Measurements from ENCODE around the gene DDX1.
"Not testable (repeated sequence)": the region's sequence is repeated elsewhere in the genome, so short reads cannot be mapped to it uniquely, and the experiment has no call there.

DDX1 gene

DNA sequence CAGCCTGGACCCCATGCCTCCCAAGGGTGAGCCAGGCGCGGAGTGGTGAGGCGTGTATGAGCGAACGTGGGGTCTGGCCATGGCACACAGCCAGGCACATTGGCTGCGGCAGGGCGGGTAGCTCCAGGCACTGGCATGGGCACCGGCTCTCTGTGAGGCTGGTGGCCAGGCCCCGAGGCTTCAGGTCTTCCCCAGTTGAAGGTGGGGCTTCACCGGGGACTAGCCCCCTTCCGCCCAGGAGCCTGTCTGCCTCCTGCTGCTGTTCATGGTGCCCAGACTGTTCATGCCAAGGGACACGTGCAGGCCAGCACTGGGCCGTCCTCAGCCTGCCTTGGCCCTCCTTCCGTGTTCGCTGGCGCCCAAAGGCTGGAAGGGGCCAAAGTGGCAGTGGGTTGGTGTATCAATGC, 26.8 kb downstream of the DDX1 start:
- no peak for DNase-seq

DNA sequence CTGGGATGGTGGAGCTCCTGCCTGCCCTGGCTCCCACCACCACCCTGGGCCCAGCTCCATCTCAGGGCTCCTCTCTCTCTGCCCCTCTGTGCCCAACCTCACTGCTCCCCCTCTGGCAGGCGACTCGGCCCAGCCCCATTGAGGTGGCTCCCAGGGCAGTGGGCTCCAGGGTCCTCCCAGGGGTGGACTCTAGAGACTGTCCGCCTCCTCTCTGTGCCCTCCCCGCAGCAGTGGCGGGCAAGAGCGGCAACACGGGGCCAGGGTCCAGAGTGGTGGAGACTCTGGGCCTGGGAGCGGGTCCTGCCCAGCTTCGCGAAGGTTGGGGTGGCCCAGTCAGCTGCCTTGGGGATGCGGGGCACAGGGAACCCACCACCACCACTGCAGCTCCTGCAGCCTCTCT, 27.4 kb downstream of the DDX1 start:
- no peak for DNase-seq

DNA sequence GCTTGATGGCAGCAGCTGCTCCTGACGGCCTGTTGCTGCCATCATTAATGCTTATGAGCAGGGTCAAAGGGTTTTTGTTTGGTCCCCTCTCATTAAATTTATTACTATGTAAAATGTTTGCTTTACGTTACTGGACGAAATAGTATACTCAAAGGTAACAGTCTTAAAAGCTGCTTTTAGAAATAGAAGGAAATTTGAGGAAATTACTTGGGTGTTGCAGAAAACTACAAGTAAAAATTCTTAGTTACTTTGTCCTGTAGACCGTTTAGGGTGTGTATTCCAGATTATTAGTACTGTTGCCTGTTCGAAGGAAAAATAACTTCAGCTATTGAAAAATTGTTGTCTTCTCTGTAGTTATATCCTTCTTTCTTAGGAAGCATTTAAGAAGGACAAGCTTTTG, 27.8 kb downstream of the DDX1 start:
- DNase-seq, result no peak

DNA sequence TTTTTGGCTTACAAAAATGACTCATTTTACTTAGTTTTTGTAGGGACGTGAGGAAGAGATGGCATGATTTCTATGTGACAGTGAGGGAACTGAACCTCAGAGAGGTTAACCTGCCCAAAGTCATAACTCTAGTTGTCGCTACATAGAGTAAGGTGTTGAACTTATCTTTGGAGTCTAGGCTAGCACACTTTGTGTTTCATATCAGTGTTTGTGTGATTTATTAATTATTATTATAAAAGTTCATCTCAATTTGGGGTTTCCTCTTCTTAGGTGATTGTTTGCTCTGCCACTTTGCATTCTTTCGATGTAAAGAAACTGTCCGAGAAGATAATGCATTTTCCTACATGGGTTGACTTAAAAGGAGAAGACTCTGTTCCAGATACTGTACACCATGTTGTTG, 28.3 kb downstream of the DDX1 start:
- no peak for DNase-seq

DNA sequence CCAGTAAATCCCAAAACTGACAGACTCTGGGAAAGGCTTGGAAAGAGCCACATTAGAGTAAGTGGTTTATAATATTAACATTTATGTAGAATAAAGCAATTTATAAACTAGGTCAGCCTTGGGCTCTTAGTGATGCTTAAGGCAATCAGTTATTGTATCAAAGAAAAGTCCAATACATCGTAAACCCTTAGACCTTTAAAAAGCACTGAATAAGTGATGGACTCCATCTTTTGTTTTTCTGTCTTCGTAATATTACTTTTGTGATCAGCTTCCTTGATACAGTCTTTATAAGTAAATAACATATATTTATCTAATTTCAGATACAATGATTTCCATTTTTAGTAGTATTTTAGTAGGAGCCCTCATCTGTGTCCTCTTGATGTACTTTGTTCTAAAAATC, 28.7 kb downstream of the DDX1 start:
- no peak for DNase-seq

DNA sequence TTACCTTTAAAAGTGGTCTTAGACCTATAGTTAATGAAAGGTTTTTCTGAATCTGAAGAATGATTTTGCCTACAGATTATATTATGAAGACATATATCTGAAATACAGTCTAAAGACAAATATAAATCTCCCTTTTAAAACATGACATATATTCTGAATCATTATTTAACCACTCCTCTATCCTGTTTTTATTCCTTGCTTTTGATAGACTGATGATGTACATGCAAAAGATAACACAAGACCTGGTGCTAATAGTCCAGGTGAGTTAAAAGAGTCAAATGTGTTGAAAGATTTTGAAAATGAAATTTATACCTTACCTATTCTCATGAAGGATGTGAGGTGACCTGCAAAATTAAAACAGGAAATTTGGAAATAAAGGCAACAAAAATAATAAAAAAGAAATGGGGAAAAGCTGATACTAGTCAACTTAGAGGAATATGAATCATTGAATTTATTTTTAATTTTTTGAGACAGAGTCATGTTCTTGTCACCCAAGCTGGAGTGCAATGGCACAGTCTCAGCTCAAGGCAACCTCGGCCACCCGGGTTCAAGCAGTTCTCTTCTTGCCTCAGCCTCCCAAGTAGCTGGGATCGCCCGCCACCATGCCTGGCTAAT, 29.3 kb downstream of the DDX1 start:
- DNase-seq, result no peak

DNA sequence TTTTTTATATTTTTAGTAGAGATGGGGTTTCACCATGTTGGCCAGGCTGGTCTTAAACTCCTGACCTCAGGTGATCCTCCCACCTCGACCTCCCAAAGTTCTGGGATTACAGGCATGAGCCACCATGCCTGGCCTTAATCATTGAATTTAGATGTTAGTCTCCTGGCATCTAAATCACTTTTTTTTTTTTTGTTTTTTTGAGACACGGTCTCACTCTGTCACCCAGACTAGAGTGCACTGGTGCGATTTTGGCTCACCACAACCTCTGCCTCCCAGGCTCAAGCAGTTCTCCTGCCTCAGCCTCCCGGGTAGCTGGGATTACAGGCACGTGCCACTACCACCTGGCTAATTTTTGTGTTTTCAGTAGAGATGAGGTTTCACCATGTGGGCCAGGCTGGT, 29.8 kb downstream of the DDX1 start:
- DNase-seq, result not testable (repeated sequence)

DNA sequence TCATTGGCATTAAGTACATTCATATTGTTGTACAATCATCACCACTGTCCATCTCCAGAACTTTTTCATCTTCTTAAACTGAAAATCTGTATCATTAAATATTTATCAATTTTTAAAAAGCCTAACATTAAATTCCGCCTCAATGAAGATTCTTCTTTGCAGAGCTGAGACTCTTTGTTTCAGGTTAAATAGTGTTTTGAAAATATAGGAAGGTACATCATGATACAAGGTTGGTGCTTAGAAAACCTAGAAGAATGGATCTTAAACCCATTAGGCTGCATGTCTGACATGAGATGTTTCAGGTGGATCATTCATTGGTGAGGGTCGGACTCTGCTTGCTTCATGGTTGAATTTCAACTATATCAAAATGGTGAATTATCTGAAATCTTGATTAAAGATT, 30.5 kb downstream of the DDX1 start:
- no peak for DNase-seq

DNA sequence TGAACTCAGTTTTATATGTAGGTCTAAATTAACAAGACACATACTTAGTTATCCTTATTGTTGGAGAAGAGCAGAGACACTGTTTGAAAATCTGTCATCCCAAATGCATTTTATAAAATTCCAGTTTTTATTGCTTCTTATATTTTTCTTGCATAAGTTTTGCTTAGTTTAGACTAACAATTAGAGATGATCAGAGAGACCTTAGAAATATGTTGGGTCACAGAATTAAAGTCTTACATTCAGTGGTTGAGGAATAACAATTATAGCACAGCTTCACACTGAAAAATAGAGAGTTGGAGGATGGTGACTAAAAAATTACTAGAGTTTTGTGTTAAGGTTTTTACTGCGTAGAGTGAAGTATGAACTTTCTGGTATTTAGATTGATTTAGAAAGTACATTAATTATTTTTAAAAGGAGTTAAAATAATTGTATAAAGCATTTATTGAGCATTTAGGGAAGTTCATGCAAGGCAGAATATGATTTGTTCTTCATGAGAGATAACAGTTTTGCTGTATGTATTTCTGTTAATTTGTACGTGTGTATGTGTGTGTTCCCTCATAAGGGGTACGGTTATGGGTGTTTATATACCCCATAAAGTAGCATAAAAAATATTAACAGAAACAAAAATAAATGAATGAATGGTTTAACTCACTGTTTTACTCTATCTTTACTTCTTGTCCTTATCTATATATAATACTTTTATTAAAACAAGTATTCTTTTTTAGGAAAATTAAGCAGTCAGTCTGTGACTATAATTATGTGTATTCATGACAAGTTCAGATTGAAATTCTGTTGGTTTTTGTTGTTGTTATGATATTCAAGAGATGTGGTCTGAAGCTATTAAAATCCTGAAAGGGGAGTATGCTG, 31.2 kb downstream of the DDX1 start:
- no peak for DNase-seq

DNA sequence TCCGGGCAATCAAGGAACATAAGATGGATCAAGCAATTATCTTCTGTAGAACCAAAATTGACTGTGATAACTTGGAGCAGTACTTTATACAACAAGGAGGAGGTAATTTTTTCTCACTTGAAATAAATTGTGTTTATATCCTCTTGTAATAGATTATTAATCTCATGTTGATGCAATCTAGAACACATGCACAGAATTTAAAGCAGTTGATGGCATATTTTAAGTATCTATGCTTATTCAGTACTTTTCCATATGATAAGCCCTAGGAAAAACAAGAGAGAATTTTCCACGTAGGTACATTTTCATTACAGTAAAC, 31.8 kb downstream of the DDX1 start:
- DNase-seq, result no peak

DNA sequence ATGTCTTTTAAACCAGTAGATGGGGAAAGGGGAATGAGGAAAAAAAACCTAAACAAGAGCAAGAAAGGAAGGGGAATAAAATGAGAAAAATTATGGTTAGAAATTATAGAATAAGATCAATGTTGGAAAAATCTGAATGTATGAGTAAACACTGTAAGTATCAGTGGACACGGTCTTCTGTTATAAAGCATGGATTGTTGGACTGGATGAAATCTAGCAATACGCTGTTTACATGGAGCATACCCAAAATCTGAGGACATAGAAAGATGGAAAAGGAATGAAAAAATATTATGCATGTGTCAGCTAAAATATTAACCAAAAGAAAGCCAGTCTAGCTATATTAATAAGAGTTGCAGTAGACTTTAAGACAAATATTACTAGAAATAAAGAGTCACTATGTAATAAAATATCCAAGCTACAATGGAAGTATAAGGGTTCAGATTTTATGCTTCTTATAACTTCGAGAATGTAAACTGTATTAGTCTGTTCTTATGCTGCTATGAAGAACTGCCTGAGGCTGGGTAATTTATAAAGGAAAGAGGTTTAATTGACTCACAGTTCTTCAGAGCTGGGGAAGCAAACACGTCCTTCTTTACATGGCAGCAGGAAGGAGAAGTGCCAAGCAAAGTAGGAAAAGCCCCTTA, 32.4 kb downstream of the DDX1 start:
- DNase-seq, result no peak

DNA sequence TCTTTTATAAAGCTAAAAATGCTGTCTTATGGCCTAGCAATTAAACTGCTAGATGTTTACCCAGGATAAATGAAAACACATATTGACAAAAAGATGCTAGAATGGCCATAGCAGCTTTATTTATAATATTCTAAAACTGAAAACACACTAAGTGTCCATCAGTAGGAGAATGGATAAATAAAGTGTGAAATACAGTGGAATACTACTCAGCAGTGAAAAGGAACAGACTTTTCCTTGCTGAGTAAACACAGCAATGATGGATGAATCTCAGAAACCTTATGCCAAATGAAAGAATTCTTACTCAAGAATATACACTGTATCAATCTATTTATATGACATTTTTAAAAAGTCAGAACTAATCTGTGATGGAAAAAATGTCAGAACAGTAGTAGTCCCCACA, 33.2 kb downstream of the DDX1 start:
- no peak for DNase-seq

DNA sequence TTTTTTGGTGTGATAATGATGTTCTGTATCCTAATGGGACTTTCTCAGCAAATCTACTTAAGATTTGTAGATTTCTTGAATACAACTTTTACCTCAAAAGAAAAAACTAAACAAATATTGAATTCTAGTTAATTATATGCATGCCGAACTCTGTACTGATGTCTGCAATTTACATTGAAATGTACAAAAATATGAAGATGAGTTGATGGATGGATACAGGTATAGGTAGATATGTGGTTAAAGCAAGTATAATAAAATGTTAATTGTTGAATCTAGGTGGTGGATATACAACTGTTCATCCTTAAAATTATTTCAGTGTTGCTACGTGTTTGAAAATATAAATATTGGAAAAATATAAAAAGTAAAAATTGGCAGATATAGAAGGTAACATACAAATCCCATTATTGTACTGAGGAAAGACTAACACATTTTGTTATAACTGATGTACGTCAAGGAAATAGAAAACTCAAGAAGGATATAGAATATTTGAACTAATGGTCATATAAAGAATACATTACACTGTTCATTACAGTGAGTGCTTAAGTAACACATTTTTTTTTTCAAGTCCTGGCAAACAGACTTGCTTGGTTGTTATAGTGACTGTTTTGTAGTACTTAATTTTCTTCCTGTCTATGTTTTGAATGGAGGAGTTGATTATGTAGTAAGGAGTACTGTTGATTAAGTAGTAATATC, 33.8 kb downstream of the DDX1 start:
- DNase-seq, result no peak

DNA sequence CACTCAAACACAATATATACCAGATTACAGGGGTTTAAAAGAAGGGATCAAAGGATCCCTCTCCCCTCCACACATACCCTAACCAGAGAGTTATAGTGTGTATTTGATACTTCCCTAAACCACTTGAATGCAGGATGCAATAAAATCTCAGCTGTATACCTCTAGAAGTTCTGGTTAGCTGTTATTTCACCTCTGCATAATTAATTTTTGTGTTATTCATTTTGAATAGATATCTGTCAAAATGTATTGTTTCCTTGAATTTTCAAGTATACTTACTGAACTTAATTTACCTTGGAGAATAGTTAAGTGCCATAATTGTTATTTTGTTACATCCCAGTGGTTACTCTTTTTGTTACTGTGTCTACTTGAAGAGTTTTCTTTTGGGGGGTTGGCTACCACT, 34.5 kb downstream of the DDX1 start:
- no peak for DNase-seq

DNA sequence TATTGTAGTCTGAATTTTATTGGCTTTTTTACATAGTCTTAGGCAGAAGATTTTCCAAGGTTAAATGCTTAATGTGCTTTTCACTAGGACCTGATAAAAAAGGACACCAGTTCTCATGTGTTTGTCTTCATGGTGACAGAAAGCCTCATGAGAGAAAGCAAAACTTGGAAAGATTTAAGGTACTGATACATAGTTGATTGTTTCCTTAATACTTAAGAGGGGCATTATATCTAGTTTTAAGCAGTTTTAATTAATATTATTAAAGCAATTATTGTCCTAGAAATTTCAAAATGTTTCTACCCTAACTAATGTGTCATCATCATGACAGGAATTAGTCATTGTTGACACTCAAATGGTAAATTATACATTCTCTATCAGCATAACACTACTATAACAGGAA, 35.3 kb downstream of the DDX1 start:
- DNase-seq, result no peak

DNA sequence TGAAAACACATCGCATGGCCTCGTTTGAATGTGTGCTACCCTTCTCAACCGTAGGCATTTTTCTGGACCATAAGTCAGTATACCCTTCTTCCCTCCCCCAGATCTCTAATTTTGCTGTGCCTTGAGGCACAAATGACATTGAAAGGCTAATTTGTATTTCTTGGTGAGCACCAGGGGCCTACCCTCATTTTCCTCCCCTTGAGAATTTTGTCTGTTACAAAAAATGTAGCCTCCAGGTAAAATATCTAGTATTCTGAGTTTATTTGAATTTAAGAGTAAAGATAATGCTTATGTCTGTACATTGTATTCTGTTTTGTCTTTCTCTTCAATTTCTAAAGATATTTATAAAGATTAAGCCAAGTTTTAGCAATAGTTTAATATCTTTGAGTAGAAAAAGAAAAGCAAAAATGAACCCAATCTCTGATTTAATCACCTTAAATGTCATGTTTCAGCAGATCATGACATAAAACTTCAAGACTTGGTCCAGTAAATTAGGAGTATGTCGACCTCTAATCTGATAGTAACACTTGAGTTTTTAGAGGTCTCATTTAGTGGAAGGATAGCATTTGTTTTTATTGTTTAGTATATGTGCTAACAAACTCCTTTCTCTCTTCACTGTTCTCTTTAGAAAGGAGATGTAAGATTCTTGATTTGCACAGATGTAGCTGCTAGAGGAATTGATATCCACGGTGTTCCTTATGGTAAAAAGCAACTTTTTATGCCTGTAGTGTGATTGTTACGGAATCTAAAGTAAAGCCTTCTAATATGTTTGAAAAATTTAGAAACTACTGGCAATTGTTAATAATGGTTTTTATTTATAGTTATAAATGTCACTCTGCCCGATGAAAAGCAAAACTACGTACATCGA, 36.4 kb downstream of the DDX1 start:
- no peak for DNase-seq

DNA sequence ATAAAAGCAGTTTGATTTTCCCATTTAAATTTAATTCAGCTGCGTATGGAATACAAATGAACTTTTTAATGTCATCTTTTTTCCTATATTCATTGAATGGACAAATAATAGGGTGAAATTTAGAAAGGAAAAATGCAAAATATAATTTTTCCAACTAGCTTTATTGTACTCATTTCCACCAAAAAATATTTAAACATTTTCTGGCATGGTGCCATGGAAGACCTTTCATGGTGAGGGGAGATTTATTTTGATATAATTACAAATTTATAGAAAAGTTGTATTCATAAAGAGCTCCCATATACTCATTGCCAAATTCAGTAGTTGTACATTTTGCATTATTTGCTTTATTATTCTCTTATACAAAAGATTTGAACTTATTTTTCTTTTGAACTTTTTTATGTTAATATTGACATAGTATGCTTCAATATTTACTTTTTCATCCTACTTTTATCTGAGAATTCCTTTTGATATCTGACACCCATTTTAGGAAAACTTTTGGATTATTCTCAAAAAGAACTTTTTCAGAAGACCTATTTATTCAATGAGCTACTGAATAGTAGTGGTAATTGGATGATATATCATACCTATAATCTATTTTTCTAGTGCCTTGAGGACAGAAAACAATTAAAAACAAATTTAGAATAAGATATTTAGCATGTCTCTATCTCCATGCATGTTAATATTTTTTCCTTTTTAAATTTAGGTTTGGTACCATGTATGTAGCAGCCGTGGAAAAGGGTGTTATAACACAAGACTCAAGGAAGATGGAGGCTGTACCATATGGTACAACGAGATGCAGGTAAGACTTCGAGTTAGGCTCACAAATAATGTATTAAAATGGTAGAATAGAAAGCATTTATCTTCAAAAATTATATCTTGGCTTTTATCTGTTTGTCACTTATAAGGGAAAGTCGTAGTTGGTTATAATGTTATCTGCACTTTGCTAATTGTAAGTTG, 37.5 kb downstream of the DDX1 start:
- DNase-seq, result no peak

DNA sequence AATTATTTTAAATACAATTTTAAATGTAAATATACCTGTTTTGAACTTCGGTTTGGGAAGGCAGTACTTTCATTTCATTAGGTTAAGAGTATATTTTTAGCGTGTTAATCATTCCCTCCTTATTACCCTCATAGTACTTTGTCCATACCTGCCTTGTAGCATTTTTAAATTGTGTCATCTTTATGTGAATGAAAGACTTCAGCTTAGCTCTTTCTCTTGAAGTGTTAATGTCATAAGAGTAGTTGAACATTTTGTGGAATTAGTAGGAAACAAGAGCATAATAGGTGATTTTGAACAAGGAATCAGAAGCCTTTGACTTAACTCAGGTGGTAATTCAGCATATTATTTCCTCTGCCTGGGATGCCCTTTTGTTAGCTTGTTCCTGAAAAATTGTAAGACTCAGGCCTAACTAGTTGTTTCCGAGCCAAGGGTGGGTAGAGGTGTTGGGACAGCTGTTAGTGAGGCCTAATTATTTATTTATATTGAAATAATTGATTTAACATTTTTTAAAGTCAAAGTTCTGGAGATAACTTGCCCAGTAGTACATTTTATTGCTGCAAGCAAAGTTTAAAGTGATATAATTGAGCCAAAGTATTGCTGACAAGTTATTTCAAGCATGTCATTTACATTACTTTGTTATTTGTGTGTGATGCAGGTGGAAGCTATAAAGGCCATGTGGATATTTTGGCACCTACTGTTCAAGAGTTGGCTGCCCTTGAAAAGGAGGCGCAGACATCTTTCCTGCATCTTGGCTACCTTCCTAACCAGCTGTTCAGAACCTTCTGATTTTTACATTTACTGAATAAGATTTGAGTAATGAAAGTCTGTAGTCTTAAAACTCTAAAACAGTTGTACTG, 38.7 kb downstream of the DDX1 start:
- no peak for DNase-seq

DNA sequence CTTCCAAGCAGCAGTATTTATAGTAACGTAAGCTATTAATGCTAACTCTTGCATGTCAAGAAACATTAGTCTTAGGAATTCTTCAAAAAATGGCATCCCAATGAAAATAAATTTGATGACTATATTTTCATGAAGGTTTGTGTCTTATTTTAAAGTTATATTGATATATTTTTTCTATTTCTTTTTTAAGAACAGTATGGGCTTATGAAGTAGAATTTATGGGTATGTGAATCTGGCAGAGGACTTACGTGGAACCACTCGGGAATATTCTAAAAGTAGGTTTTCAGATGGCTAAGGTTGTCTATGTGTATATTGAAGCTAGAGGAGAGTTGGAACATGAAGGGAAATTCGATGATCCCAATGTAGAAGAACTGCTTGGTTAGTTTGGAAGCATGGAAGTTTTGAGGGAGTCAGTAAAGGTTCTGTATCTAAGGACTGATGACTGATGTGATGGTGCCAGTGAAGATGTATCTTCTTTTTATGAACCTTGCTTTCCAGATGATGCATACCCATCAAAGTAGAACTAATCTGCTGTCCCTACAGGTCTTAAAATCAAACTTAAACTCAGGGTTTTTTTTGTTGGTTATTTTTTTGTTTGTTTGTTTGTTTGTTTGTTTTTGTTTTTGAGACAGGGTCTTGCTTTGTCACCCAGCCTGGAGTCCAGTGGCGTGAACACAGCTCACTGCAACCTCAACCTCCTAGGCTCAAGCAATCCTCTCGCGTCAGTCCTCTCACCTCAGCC, 39.5 kb downstream of the DDX1 start:
- no peak for DNase-seq

DNA sequence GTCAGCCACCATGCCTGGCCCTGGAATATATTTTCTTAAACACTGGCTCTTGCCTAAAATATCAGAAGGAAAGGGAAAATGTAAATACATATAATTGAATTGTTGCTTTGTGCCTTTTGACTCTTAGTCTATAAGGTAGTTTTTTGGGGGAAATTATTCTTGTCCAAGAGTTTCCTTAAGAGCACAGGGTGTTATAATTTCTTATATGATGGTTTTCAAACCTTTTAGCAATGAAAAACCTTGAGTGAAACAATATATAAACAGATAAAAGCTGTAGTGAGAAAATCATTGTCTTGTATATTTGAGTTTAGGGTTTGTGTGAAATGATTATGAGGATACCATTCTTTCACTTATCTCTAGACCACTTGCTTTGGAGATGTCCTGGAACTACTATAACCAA, 40.2 kb downstream of the DDX1 start:
- DNase-seq, result no peak
